Measurements from ENCODE around the gene PLSCR3. TPM values are rescaled to one million over a fixed set of nuclear protein-coding genes. Genes with fewer than 3 reads are reported as not detected.

PLSCR3 gene
- total RNA-seq, 1 experiment from 2014 or later: 8.3 TPM

DNA sequence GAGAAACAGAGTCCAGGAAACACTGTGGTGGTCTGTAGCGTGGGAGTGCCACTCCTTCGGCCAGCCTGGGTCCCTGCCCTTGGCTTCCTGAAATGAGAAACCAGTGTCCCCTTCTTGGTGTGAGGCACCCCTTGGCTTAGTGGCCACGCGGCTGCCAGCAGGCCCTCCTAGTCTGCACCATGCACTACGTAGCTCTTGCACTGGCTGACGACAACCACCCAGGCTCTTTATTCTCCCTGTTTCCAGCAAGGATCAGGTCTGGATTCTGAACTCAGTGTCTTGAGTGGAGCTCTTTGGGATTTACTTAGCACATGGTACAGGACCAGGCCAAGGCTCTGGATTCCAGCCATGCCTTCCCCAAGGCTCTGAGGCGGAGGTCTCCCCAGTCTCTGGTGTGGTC is 33.2 kb upstream of the PLSCR3 start:
- no peak for DNase-seq (ENCODE audit: low spot score)
- in situ Hi-C loops (cut with HindIII; ENCODE audit: low sequenced_read_pairs): no loop called here

DNA sequence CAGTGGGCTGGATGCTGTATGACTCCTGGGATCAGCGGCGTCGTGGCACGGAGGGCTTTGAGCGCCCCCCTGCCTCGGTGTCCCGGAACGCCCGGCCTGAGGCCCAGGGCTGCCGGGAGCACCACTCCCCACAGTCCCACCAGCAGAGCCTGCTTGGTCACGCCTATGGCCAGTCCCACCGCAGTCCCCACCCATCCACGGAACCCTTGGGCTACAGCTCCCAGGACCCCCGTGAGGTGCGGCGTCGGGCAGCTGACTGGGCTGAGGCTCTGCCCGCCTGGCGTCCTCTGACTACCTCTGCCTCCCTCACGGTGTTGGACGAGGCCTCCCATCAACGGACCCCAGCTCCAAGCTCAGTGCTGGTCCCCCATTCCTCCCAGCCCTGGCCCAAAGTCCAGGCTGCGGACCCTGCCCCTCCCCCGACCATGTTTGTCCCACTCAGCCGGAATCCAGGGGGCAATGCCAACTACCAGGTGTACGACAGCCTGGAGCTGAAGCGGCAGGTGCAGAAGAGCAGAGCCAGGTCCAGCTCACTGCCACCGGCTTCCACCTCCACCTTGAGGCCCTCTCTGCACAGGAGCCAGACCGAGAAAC is 32.7 kb upstream of the PLSCR3 start:
- no peak for DNase-seq (ENCODE audit: low spot score)
- in situ Hi-C loops (cut with HindIII; ENCODE audit: low sequenced_read_pairs): no loop called here

DNA sequence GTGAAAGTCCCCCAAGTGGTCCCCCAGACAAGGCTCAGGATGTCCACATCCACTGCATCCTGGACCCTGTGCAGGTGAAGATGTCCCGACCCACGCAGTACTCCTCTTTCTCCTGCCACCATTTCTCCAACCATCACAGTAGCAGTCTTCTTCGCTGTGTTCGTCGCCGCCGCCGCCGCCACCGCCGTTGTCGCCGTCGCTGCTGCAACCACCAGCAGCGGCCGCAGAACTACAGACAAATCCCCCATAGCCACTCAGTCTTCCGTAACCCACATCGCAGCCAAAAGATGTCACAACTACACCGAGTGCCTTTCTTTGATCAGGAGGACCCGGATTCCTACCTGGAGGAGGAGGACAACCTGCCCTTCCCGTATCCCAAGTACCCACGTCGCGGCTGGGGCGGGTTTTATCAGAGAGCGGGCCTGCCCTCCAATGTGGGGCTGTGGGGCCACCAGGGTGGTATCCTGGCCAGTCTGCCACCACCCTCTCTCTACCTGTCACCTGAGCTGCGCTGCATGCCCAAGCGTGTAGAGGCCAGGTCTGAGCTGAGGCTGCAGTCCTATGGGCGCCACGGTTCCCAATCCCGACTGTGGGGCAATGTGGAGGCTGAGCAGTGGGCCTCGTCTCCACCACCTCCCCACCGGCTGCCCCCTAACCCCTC is 32.0 kb upstream of the PLSCR3 start:
- DNase-seq (ENCODE audit: low spot score): no peak
- in situ Hi-C loops (cut with HindIII; ENCODE audit: low sequenced_read_pairs): no loop called here

DNA sequence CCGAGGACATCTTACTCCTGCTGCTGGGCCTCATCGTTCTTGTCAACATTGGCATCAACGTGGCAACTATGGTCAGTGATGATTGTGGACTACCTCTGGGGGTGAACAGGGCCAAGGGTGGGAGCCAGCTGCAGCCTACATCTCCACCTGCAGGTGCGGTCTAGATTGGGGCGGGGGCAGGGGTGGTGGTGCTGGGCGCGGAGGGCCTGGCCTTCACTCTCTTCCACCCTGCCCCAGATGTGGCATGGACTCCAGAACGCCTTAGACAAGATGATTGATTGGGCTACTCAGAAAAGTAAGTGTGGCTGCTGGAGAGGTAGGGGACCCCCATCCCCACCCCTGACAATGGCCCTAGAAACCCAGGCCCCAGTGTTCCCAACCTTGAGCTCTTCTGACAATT is 31.4 kb upstream of the PLSCR3 start:
- no peak for DNase-seq (ENCODE audit: low spot score)
- in situ Hi-C loops (cut with HindIII; ENCODE audit: low sequenced_read_pairs): no loop called here

DNA sequence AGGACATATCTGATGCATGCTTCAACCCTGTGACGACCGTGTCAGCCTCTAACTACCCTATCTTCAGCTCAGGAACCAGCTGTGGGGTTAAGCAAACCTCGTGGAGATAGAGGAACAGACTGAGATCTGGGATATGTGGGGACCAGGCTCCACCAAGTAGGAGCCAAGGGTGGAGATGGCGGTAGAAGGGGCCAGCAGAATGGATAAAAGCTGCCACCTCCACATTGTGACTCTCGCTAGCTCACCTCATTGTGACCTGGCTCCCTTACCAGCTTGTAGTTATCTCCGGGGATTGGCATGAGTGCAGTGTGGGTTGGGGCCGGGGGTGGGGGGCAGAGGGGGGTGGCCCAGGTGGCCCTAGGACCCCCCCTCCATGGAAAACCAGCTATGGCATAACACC is 31.0 kb upstream of the PLSCR3 start, which contains the start of gene SPEM2:
Gene SPEM2, plus strand, starts transcription at position 301 of the 400 bp plus-strand sequence. Its CDS starts 73 bp downstream, at position 374.
- in situ Hi-C loops (cut with HindIII; ENCODE audit: low sequenced_read_pairs): no loop called here
- DNase-seq (ENCODE audit: low spot score): no peak

GRCh38 chr17:7423679-7424078 is 29.4 kb upstream of the PLSCR3 start:
- DNase-seq (ENCODE audit: low spot score): no peak
- in situ Hi-C loops (cut with HindIII; ENCODE audit: low sequenced_read_pairs): no loop called here

DNA sequence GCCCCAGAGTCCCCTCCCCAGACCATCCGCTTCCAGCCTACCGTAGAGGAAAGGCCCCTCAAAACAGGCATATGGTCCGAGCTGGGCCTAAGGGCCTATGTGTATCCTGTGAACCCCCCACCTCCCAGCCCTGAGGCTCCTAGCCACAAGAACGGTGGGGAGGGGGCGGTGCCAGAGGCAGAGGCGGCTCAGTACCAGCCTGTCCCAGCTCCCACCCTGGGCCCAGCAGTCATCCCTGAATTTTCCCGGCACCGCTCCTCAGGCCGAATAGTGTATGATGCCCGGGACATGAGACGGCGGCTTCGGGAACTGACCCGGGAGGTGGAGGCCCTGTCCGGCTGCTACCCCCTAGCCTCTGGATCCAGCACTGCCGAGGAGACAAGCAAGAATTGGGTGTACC is 26.9 kb upstream of the PLSCR3 start:
- in situ Hi-C loops (cut with HindIII; ENCODE audit: low sequenced_read_pairs): no loop called here
- DNase-seq (ENCODE audit: low spot score): no peak

DNA sequence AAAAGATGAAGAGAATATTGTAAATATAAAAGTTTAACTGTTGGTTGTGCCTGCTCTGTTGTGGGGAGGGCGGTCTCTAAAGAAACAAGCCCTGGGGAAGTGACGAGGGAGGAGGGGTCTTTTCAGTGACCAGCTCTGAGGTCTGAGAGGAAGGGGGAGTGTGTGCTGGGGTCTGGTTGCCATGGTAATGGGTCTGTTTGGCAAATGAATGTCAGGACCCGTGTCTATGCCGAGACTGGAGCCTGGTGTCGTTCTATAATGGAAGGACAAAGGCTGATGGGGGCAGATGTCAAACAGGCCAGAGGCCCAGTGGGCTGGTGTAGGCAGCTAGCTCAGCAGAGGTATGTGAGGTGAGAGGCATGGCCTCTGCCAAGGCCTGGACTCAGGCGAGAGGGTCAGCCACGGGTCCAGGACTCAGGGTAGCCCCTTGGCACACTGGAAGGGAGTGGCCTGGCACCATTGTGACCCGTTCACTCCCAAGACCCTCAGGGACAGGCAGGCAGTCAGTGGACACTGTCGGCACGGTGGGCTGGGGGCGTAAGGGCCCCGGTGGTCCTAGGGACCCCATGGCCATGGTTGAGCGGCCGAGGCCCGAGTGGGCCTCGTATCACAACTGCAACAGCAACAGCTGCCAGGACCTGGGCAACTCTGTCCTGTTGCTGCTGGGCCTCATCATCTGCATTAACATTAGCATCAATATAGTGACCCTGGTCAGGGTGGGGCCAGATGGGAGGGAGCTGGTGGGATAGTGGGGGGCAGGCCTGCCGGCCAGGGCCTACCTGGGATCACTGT is 25.7 kb upstream of the PLSCR3 start, which contains the start of gene SPEM1:
Gene SPEM1, plus strand, starts transcription at position 506 of the 792 bp plus-strand sequence. Its CDS starts 61 bp downstream, at position 567.
- in situ Hi-C loops (cut with HindIII; ENCODE audit: low sequenced_read_pairs): no loop called here
- no peak for DNase-seq (ENCODE audit: low spot score)

GRCh38 chr17:7418472-7419152 is 24.3 kb upstream of the PLSCR3 start:
- in situ Hi-C loops (cut with HindIII; ENCODE audit: low sequenced_read_pairs): no loop called here
- DNase-seq (ENCODE audit: low spot score): no peak

GRCh38 chr17:7417056-7417655 is 22.8 kb upstream of the PLSCR3 start:
- no peak for DNase-seq (ENCODE audit: low spot score)
- in situ Hi-C loops (cut with HindIII; ENCODE audit: low sequenced_read_pairs): no loop called here

DNA sequence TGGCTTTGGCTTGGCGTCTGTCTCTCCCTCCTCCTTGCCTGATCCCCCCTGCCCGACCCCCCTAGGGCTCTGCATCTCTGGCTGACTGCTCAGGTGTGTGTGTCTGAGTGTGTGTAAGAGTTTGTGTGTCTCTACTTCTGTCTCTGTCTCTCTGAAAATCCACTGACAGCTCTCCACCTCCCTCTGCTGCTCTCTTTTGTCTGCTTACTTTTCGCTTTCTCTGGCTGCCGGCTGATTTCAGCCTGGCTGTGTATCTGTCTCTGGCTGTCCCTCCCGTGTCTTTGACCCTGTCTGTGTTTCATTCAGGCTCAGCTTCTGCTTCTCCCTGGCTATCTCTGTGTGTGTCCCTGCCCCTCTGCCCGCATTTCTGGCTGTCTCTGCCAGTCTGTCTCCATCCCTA is 22.0 kb upstream of the PLSCR3 start:
- no peak for DNase-seq (ENCODE audit: low spot score)
- in situ Hi-C loops (cut with HindIII; ENCODE audit: low sequenced_read_pairs): no loop called here

DNA sequence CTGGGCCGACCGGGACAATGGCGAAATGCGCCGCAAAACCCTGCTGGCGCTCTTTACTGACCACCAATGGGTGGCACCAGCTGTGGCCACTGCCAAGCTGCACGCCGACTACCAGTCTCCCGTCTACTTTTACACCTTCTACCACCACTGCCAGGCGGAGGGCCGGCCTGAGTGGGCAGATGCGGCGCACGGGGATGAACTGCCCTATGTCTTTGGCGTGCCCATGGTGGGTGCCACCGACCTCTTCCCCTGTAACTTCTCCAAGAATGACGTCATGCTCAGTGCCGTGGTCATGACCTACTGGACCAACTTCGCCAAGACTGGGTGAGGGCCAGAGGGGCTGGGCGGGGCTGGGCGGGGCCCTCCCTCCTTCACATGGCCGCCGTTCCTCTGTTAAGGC is 21.5 kb upstream of the PLSCR3 start:
- no peak for DNase-seq (ENCODE audit: low spot score)
- in situ Hi-C loops (cut with HindIII; ENCODE audit: low sequenced_read_pairs): no loop called here

DNA sequence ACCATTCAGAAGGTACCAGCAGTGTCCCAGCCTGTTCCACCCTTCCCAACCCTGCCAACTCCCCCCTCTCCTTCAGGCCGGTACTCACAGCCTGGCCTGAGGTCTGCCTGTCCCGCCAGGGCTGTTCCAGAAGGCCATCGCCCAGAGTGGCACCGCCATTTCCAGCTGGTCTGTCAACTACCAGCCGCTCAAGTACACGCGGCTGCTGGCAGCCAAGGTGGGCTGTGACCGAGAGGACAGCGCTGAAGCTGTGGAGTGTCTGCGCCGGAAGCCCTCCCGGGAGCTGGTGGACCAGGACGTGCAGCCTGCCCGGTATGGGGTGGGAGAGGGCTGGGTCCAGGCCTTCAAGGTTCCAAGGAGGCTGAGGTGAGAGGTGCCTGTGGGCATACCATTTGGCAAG is 20.5 kb upstream of the PLSCR3 start:
- in situ Hi-C loops (cut with HindIII; ENCODE audit: low sequenced_read_pairs): no loop called here
- no peak for DNase-seq (ENCODE audit: low spot score)

GRCh38 chr17:7413346-7413985 is 19.1 kb upstream of the PLSCR3 start:
- in situ Hi-C loops (cut with HindIII; ENCODE audit: low sequenced_read_pairs): no loop called here
- peak; percentile 34 for DNase-seq (ENCODE audit: low spot score)

DNA sequence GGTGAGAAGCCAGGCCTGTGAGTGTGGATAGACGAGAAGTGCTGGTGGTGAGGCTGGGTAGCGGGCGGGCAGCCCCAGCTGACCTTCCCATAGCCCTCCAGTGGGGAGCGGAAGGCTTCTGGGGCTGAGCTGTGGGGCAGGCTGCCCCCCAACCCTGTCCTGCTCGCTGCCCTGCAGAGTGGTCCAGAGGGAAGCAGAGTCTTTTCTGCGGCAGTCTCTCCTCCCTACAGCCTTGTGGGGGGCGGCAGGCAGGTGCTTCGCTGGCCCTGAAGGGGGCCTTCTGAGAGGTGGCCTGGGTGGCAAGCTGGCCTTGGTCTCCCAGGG is 17.1 kb upstream of the PLSCR3 start:
- DNase-seq (ENCODE audit: low spot score): no peak
- in situ Hi-C loops (cut with HindIII; ENCODE audit: low sequenced_read_pairs): no loop called here

DNA sequence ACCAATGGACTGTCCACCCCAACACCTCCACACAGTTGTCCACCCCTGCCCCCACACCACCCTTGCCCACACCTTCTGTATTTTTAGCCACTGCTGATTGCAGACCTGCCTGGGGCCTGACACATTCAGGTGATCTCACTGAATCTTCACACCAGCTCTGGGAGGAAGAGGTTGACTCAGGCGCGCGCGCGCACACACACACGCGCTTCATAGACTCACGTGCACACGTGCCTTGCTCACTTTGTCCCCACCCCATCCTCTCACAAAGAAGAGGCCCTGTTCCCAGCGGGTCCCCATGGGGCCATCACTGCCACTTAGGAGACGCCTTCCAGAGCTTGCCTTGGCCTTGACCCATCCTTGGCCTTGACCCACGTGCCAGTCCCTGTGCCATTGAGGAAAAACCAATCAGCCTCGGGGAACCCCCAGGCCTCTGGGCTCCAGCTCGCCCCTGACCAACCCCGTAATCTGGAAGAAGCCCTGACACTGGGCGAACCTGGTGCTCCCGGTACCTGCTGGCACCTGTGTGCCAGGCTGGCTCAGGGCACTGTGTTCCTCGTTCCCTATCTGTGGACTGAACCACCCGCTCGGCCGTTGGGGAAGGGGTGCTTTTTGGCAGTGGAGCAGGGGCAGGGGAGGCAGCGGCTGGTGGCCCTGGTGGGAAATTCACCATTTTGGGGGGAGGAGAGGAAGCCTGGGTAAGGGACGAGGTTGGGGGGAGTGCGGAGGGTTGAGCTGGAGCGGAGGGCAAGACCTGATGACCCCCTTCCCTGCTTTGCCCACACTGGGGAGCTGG is 16.5 kb upstream of the PLSCR3 start:
- no peak for DNase-seq (ENCODE audit: low spot score)
- in situ Hi-C loops (cut with HindIII; ENCODE audit: low sequenced_read_pairs): no loop called here

GRCh38 chr17:7409716-7410115 is 15.4 kb upstream of the PLSCR3 start:
- in situ Hi-C loops (cut with HindIII; ENCODE audit: low sequenced_read_pairs): no loop called here
- DNase-seq (ENCODE audit: low spot score): no peak

DNA sequence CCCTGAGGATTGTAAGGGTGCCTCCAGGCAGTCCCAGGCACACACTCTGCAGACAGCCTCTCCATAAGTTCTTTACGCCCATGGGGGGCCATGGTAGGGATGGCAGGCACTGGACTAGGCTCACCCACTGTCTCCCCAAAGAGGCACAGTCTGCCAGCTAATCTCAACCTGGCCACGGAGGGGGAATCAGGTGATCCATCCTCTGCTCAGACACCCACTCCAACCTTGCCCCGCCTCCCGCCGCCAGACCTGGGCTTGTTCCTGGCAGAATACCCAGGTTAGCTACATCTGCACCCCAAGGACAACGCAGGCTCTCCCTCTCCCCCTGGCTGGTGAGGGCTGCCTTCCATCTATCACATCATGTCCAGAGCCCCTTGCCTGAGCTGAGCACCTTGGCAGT is 14.5 kb upstream of the PLSCR3 start:
- no peak for DNase-seq (ENCODE audit: low spot score)

More for the DNA sequence above, 14.5 kb upstream of the PLSCR3 start:
- in situ Hi-C loops (cut with HindIII; ENCODE audit: low sequenced_read_pairs): no loop called here
